Sciatic nerve (tissue), 2 donors: ENCODE data around the gene TFF1. TPM values are rescaled to one million over a fixed set of nuclear protein-coding genes. Genes with fewer than 3 reads are reported as not detected.
A peak's percentile ranks its signal among the peaks of the same experiment; 100 is the strongest.

Source experiments
- ATAC-seq: fragments of 200-7000 bp; cut with Tn5 transposase; one replicate; pipeline ENCODE4 v1.9.1; 2020; ENCODE audit warnings: mild to moderate bottlenecking, moderate library complexity
- DNase-seq: peaks from one replicate; pipeline ENCODE4 v3.0.0-alpha.2; 2020; ENCODE audit warnings: low spot score
- intact Hi-C: fragments of 100-400 bp; cut with DNase I; formaldehyde crosslinking; loops from one replicate; pipeline ENCODE4 v1.14.2; 2022
- total RNA-seq: library from RNA; stranded (reverse); fragmentation: NEBNext Ultra II Directional; extraction: Animal tissue kit (Norgen Biotek cat#: 25700); gene quantifications from one replicate; pipeline ENCODE4 v1.2.1, GENCODE V29; 2021
- donor health status: DM: no; HTN: no; CAD: no.
- donor health status: DM: no; HTN: no; CAD: no.

Gene TFF1
- total RNA-seq, 1 donor from 2014 or later = not detected

DNA sequence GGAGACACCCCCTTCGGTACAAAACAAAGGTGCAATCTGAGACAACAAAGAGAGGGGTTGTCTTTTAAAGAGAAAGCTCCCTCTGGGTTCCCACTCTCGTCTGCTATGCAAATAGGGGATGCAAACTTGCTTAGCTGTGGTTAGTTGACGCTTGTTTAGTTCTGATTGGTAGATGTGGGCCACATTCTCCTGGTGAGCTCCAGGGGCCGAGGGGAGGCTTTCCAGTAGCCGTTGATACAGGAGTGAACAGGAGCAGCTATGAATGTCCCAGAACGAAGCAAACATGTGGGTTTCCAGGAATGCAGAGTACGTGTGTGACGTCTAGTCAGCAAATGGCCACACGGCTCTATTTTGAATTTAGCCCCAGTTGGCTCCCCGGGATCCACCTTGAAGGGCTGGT, 30.3 kb downstream of the TFF1 start:
- DNase-seq = no peak
- ATAC-seq = no peak
- intact Hi-C loops = no loop called here

DNA sequence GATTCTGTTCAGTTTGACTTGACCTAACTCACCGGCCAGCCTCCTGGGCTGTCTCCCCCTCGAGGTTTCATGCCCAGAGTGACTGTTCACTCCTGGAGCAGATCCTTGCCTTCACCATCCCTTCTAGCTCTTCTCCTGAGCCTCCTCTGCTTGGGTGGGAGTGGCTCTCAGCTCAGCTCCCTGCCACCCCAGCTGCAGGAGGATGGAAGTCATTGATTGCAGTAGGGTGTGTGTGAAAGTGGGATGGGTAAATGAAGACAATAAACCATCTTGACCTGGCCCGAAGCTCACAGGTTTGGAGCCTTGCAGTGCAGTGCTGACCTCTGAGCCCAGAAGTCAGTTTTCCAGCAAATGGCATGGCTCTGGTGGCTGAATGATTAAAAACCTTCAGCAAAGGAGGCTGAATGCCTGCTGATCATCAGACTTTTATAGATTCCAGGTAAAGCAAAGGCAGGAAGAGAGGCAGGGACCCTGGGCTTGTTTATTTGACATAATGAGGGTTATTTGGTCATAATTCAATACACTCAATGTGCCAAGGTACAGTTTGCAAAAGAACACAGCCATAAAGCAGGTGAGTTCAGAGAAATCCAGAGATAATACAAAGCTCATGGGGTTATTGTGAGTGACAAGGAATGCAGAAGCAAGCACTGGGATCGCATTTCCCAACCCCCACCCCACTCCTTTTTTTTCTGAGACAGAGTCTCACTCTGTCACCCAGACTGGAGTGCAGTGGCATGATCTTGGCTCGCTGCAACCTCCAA, 33.6 kb downstream of the TFF1 start:
- ATAC-seq = no peak
- no peak for DNase-seq
- intact Hi-C loops = no loop called here

DNA sequence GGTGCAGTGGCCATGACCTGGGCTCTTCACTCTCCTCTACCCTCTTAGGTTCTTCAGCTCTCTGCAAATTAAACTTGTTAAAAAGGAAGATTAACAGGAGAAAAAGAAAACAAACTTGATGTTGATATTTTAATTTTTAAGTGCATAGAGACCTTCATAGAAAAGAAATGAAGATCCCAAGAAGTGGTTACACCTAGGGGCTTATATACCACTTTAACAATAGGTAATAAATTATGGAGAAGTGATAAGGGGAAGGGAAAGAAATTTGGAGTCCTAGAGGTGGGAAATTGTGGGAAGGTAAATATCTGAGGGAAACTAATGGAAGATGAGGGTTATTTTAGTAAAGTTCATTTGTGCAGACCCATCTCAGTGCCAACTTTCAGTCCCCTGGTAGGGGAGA, 34.7 kb downstream of the TFF1 start:
- intact Hi-C loops = no loop called here
- DNase-seq (no peak), ATAC-seq (no peak)

DNA sequence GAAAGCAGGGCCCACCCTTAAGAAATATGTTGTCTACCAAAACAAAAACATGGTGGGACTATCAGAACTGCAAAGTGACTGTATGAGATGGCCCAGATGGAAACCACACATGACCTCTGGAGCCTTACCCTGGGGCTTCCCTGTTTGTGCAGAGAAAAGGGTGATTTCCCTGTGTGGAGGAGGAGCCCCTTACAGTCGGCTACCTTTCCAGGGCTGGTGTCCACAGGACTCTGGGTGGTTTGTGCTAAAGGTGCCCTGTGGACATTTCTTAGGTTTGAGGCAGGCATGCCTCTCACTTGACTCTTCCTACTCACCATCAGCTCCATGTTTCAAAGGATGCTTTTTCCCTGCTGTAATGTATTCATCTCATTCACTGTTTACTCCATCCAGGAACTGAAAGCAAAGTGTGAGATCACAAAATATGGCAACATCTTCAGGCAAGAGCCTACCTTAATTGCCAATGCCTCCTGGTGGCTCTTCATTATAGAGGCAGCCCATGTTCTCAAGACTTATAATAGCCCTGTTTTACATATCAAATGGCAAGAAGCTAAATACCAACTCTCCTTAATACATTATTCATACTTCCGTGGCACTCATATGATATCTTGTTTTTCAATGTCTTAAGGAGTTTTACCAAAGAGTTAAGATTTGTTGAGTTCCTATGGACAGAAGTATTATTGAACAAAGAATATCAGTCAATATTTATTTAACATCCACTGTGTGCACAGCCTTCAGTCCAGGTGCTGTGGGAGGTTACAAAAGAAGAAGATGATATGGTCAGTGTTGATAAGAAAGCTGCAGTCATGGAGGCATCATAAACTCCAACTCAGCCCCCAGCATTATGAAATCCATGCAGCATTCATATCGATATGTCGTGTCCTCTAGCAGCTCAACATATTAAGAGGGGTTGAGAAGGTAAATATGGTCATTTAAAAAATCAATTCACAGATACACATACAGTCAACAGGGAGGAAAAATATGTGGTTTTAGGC, 35.7 kb downstream of the TFF1 start:
- intact Hi-C loops = no loop called here
- ATAC-seq (no peak), DNase-seq (no peak)

DNA sequence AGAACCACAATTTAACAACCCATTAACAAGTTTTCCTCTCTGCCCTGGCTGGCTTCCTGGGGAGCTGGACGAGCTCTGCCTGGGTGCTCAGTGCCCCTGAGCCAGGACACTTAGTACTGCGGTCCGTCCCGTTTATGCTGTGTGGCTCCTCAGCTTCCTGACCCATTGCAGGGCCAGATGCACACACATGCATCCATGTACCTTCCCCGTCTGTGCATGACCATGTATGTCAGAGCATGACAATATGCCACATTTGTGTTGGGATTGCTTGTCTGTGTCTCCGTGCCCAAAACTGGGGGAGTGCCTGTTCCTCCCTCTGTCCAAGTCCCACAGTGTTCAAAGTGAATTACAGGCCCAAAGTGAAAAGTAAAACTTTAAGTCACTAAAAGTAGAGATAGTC, 41.4 kb downstream of the TFF1 start:
- ATAC-seq (no peak), DNase-seq (no peak)
- intact Hi-C loops = no loop called here

DNA sequence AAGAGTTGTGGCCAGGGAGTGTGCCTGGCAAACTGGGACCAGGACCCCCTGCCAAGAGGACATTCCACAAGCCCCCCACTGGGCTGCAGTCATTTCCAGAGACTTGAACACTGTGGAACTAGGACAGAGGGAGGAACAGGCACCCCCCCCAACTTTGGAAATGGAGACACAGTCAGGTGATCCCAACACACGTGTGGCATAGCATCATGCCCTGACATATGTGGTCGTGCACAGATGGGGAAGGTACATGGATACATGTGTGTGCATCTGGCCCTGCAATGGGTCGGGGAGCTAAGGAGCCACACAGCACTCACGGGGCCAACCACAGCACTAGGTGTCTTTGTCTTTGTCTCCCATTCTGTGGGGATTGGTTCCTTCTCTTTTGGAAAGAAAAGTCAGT, 44.5 kb downstream of the TFF1 start:
- no peak for ATAC-seq

DNA sequence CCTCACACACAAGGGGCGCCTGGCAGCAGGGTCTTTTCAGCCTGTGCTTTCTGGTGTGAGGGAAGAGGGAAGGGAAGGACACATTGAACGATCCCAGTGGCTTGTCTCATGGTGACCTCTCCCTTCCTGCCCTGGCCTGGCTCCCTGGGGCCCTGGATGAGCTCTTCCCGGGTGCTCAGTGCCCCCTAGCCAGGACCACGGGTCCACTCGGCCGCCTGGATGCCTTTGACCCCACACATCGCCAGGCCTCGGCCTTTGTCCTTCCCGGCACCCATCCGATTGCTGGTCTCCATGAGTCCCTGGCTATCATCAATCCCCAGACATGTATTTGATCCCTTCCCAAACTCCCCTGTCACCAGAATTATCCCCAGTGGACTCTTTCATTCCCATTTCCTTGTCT, 45.1 kb downstream of the TFF1 start:
- intact Hi-C loops = no loop called here

More for the DNA sequence above, 44.5 kb downstream of the TFF1 start:
- DNase-seq = no peak
- intact Hi-C loops = no loop called here

DNA sequence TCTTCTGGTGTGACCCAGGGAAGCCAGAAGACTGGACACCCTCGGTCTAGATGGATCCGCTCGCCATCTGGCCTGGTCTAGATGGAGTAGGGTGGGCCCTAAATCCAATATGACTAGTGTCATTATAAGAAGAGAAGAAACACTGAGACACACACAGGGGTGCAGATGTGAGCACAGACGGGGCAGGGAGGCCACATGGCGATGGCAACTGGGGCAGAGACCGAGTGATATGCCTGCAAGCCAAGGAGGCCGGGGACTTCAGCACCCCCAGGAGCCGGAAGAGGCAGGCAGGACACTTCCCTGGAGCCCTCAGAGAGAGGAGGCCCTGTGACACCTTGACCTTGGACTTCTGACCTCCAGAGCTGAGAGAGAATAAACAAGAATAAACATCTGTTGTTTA, 45.5 kb downstream of the TFF1 start:
- intact Hi-C loops = no loop called here
- DNase-seq (no peak), ATAC-seq (no peak)

More for the DNA sequence above, 45.1 kb downstream of the TFF1 start:
- ATAC-seq (no peak), DNase-seq (no peak)

DNA sequence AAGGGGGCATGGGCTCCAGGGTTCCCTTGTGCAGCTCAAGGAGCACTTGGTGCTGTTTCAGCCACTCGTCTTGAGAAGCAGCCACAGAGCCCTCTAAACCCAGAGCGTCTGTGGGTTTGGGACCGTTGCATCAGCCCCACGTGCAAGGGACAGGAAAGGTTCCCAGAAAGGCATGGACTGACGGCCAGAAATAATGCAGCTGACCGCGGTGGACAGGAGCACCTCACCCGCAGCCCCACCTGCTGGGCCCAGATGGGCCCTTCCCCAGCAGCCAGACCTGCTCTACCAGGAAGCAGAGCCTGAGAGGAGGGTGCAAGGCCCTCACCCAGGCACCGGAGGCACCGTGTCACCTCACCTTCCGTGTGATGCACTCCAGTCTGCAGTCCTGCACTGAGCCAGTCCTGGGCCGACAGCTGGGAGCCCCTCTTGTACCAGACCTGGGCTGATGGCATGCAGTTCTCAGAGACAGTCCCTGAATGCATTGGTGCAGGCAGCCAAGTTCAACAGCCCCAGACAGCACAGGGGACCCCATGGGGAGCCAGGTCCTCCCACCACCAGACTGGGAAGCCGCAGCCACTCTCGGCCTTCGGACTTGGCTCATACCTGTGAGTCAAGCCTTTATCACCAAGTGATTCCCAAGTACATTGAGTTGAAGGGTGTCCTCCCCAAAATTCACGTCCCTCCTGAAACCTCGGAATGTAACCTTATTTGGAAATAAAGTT, 46.3 kb downstream of the TFF1 start:
- ATAC-seq = no peak
- no peak for DNase-seq
- intact Hi-C loops = no loop called here

DNA sequence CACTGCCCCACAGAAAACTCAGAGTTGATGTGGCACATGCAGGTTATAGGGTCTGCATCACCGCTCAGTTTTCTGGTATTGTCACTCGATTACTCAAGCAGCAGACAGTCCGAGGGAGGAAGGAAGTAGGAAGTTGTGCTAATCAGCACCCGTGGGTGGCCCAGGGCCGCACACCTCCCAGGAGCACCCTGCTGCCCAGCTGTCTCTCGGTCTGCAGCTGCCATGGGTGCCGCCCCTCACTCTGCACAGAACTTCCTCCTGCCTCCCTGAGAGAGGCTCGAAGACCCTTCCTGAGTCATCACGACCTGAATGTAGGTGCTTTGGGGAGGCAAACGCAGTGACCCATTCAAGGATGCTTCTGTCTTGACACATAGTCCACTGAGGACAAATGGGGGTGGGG, 47.0 kb downstream of the TFF1 start:
- ATAC-seq (no peak), DNase-seq (no peak)
- intact Hi-C loops = no loop called here

DNA sequence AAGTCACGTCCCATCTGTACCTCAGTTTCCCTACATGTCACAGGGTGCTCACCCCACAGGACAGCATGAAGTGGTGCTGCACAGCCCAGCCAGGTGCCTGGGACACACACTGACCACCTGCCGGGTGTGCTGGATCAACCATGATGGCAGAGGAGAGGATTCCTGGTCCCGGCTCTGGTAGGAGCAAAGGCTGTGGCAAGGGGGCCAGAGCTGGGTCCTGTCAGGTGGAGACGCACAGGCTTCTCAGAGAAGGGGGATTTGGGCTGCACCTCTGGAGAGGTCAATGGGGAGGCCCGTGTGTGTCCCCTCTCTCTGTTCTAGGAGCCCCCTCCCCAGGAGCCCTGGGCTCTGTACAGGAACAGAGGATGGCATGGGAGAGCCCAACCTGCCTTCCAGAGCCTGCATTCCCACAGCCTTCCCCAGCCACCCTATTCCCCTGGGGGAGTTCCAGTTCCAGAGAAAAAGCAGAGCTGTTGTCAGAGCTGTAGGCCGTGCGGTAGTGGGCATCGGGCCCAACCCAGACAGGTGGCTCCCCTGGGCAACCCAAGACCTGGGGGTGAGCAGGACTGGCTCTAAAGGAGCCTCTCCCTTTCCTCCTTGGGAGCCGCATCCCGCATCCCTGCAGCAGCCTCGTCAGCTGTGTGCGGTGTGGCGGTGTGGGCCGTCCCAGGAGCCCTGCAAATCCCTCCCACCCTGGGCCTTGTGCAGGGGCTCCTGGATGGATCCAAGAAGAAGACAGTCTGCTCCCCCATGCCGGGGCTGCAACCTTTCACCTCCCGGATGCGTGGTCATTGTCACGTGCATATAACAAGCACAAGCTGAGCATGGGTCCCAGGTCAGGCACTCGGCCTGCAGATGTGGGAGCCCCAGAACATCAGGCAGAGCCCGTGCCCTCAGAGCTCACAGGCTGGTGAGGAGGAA, 48.2 kb downstream of the TFF1 start:
- ATAC-seq = no peak
- no peak for DNase-seq
- intact Hi-C loops = no loop called here

DNA sequence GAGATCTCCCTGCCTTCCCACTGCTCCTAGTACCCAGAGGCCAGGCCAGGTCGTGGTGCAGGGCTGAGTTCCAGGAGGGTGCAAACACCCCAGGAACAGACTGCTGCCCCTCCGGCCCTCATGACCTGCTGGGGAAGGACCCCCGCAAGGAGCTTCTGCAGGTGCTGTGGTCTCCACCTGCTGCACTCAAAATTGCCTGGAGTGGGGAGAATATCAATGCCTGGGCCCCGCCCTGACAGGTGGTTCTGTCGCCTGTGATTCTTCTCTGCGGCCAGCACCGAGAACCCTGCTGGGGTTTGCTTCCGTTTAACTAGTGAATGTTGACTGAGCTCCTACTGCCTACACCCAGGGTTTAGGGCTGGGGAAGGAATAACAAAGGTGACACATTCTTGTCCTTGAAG, 49.0 kb downstream of the TFF1 start:
- ATAC-seq (no peak), DNase-seq (no peak)
- intact Hi-C loops = no loop called here

DNA sequence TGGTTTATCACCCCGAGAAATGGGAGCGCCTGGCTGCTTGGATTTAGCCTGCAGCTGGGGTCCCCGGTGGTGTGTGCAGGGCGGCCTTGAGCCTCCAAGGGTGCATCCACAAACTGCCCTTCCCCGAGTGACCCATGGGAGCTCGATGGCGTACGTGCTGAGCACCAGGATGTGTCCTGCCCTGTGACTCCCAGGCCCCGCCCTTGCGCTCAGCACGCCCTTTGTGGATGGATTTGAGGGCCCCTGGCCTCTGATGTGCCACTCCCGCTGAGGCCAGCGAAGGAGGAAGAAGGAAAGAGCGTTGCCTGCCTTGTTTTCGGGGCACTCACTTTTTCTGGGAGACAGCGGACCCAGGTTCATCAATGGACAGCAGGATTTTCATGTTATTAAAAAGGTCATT, 49.4 kb downstream of the TFF1 start:
- intact Hi-C loops = no loop called here

DNA sequence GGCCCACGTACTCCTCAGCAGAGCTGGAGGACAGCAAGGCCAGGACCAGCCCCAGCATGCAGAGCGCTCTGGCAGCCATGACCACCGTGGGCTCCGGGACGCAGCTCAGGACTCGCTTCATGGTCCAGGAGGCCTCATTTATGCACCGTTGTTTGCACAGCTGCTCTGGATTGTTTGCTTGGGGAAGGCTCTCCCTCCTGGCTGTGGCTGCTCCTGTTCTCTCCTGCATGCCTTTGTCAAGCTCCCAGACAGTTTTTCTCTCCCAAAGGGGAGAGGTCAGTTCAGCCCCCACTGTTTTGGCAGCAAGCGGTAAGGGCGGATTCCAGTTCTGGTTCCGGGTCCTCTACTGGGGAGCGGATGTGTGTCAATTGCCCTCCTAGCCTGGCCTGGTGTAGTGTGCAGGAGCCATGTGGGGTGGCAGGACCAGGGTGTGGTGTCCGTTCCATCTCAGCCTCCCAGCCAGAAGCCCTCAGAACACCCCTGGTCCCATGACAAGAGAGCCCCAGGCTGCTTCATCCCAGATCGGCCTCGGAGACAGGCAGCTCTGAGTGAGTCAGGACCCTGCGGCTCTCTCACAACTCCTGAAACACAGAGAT, 50.9 kb downstream of the TFF1 start, which contains the start of gene TFF3:
TSS of gene TFF3 (minus strand) at position 114 of the 596 bp plus-strand sequence. CDS start at position 79, 35 bp downstream.
- ATAC-seq = peak; percentile 88
- intact Hi-C loops = no loop called here
- no peak for DNase-seq

More for the DNA sequence above, 49.4 kb downstream of the TFF1 start:
- DNase-seq (no peak), ATAC-seq (no peak)

DNA sequence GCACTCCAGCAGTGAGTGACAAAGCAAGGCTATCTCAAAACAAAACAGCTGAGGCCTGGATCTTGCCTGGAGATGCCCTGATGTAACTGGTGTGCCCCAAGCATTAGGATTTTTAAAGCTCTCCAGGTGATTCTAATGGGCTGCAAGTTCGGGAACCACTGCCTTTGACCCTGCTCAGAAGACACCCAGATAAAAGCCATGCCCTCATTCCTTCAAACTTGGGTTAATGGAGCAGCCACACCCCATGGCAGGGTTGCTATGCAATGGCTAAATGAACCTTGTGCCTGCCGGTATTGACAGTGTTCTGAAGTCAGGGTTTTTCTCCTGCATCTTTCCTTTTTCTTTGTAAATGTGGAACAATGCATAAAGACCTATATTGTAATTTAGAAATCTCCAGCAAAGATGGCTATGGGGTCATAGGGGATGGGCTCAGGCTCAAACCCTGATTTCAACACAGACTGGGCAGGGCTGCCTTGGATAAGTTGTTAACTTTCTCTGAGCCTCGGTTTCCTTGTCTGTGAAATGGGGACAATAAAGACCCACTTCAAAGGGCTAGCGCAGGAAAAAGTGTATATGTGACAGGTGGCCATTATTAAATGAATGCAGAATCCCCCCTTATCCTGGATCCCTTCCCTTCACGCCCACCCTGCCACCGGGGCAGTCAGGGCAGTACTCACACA, 51.6 kb downstream of the TFF1 start:
- intact Hi-C loops = no loop called here
- DNase-seq (no peak), ATAC-seq (peak; percentile 1)

DNA sequence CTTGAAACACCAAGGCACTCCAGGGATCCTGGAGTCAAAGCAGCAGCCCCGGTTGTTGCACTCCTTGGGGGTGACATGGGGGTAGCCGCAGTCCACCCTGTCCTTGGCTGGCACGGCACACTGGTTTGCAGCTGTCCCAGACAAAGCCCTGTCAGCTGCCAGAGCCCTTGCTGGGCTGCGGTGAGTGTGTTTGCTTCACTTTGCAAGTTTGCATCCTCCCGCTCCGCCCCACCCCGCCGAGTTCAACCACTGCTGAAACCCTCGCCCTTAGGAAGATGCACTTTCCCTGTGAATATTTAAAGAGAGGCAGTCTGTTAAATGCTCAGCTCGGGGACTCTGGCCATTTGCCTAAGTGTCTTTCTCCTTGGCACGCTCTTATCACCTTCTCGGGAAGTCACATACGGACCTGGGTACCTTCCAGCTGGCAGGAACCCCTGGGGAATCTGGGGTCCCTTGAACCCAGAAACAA, 52.8 kb downstream of the TFF1 start:
- no peak for DNase-seq
- no peak for ATAC-seq
- intact Hi-C loops = no loop called here

DNA sequence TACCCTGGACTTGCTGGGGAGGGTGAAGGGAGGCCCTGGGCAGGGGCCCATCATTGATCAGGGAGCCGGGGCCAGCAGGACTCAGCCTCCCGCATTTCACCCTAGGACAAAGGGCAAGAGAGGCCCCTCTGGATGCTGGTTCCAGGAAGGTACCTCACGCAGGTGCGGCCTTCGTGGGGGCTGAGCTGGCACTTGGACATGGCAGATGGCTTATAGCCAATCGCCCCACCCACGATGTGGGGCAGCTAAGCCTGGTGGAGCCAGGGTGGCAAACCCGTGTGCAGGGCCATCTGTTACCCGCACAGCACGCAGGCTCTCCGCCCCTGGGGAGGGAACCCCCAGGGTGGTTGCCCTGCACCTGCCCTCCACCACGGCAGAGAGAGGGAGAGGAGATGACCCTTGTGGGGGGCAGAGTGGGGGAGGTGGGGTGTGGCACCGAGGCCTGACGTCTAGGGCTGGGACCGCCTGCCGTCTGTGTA, 53.7 kb downstream of the TFF1 start:
- ATAC-seq (no peak), DNase-seq (no peak)
- intact Hi-C loops = no loop called here
